ENCODE data around the gene ZNF112.

Gene ZNF112

DNA sequence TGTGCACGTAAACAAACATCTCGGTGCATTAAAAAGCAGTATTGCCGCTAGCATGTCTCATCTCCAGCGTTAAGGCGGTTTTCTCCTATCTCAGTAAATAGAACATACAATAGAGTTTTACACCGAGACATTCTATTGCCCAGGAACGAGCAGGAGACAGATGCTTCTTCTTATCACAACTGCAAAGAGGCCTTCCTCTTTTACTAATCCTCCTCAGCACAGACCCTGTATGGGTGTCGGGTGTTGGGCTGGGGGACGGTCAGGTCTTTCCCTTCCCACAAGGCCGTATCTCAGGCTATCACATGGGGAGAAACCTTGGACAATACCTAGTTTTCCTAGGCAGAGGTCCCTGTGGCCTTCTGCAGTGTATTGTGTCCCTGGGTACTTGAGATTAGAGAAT lies 75.6 kb downstream of the ZNF112 start:
- no peak for DNase-seq

DNA sequence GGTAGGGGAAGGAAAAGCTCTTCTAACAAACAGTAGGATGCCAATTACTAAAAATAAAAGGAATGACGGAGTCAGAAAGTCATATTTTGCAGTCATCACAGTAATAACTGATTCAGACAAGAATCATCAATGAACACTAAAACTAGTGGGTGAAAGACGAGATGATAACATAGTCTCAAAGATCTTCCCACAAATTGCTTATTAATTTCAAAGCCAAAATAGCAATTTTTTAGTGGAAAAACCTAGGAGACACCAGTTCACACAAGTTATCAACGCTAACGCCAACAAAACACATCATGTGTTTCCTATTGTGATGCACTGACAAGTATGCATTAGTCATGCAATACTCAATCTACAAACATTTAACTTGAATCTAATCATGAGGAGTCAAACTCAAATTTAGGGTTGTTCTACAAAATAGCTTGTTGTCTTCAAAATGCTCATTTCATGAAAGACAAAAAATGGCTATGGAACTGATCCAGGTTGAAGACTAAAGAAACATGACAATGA lies 78.2 kb downstream of the ZNF112 start:
- DNase-seq, result no peak

DNA sequence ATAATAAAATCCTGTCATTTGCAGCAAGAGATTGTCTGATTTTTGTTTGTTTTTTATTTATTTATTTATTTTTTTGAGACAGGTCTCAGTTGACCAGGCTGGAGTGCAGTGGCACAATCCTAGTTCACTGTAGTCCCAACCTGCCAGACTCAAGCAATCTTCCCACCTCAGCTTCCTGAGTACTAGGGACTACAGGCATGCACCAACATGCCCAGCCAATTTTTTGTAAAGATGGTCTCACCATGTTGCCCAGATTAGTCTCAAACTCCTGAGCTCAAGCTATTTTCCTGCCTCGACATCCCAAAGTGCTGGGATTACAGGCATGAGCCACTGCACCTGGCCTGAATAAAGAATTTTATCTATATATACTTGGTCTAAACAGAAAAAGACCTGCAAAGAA lies 79.1 kb downstream of the ZNF112 start:
- no peak for DNase-seq

Measured in amniotic stem cell (primary cell).